Measurements from ENCODE around the gene GPX8.

DNA sequence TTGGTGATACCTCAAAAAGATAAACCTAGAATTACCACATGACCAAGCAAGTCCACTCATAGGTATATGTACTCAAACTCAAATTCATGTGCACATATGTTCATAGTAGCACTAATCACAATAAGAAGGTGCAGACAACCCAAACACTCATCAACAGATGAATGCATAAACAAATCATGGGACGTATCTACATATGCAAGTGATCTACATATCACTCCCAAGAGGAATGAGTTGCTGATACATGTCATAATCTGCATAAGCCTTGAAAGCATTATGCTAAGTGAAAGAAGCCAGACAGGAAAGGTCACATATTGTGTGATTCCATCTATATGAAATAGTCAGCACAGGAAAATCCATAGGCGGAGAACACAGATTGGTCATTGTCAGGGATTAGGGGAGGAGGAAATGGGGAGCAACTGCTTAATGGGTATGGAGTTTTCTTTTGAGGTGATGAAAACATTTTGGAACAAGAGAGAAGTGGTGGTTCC, 10.6 kb upstream of the GPX8 start:
- TF ChIP-seq CTCF (IDR thresholded peaks at IDR 0.05) (no peak), ZFX (IDR thresholded peaks at IDR 0.05; ENCODE audit: borderline replicate concordance) (no peak)

Measured in 22Rv1 (cell line).